TTC549 (cell line): ENCODE results near the gene PEX1.
"Not testable (repeated sequence)": the region's sequence is repeated elsewhere in the genome, so short reads cannot be mapped to it uniquely, and the experiment has no call there.

Experiments
- FAIRE-seq: peaks from 2 replicates; lab custom pipeline; 2012; peaks lifted over from hg19 to GRCh38; lab: Jason Lieb, UNC

Gene PEX1

DNA sequence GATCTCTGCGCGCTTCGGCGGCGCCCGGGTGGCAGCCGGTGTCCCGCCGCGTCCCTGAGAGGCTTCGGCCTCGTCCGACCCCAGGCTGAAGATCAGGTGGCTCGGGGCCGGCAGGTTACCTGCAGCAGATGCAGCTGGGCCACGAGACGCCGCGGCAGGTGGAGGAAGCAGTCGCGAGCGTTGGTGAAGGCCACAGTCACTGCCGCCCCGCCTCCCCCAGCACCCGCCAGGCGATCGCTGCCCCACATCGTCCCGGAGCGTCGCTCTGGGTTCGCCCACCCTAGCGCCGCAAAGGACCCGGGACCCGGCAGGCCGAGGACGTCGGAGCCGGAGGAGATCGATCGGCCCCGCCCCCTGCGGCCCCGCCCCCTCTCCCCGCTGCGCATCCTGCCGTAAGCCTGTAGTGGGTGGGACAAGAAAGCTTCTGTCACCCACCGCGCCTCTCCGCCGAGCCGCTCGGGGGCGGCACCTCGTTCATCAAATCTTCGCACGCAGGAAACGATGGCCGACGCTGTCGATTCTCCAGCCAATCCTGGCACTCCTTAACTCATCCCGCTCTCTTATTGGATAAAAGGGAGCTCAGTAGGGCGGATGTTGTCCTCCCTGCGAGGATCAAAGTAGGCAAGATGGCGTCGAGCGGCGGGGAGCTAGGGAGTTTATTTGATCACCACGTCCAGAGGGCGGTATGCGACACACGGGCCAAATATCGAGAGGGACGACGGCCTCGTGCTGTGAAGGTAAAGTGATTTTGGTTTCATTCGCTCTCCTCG is at the start of gene PEX1, which contains the start of gene RBM48:
Gene PEX1, minus strand, starts transcription at position 333 of the 770 bp plus-strand sequence. Its CDS starts 85 bp downstream, at position 248.
Gene RBM48, plus strand, starts transcription at position 608 of the 770 bp plus-strand sequence. Its CDS starts 19 bp downstream, at position 627.
- FAIRE-seq: peak; percentile 88

- FAIRE-seq: no peak
Observed at GRCh38 chr7:92576296-92576695, 48.0 kb upstream of the PEX1 start.

GRCh38 chr7:92569137-92569536 is 40.8 kb upstream of the PEX1 start:
- FAIRE-seq: no peak

DNA sequence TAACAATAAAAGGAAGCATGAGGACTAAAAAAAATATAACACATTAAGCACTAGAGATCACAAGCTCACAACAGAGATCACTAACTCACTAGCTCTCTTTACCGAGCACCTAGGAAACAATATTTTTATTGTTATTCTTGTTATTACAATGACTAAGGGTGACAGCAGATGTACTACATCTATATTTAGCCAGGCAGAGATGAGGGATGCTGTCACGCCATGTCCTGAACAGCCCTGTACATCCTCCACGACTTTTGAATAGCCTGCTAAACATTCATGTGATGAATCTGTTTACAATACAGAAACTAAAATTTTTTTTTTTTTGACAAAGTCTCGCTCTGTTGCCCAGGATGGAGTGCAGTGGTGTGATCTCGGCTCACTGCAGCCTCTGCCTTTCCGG is 39.1 kb upstream of the PEX1 start:
- FAIRE-seq: no peak

DNA sequence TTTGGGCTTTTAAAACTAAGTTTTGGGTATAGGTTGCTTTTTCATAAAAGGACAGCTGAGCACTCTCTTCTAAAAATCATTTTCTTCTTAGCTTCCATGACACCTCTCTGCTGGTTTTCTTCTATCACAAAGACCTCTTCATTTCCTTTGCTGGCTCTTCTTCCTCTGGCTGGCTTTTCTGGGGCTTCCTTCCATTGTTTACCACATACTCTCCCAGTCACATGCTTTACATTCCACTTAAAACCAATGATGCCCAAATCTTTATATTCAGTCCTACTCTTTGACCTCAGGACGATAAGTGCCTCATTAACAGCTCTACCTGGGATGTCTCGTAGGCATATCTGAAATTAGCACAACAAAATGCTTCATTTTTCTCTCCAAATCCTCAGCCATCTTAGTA is 35.0 kb upstream of the PEX1 start:
- no peak for FAIRE-seq

GRCh38 chr7:92560602-92561001 is 32.3 kb upstream of the PEX1 start:
- FAIRE-seq: no peak

DNA sequence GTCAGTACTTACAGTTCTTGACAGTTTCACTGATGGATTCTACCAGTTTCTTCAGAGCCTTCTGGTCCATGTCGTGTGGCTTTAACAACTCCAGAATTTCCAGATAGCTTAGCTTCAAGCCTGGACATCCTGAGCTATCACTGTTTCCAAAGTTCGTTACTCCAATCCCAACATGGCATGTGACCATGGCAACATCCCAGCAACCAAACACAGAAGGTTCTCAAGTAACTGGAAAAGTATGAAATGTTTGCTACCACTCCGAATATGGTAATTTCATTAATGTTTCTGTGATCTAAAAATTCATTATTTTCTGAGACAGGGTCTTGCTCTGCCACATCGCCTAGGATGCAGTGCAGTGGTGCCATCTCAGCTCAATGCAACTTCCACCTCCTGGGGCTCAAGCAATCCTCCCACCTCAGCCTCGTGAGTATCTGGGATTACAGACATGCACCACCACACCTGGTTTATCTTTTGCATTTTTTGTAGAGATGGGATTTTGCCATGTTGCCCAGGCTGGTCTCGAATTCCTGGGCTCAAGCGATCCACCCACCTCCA is 29.6 kb upstream of the PEX1 start:
- no peak for FAIRE-seq

DNA sequence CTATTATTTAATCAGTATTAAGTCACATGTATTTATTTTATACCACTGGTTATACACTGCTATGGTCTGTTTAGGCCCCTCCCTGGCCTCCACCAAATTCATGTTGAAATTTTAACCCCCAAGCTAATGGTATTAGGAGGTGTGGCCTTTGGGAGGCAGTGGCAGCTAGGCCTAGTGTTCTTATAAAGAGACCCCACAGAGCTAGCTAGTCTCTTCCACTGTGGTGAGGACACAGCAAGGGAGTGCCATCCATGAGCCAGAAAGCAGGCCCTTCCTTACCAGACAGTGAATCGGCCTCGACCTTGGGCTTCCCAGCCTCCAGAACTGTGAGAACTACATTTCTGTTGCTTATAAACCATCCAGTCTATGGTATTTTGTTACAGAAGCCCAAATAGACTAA is 28.9 kb upstream of the PEX1 start:
- no peak for FAIRE-seq

DNA sequence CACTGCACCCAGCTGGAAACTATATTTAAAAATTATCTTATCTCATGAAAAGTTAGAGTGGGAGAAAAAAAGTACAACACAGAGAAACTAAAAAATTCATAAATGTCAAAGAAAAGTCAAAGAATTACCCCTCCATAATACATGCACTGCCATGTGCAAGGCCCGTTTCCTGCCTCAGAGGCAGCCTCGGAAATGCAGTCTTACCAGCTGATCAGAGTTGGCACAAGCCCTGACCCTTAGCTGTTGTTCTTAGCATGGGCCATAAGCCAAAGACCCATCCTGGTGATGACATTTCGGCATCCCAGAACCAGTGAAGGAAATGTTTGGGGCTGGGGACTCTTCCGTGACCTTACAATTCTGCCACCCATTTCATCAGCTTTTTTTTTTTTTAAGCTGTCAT is 21.9 kb upstream of the PEX1 start:
- FAIRE-seq: no peak

DNA sequence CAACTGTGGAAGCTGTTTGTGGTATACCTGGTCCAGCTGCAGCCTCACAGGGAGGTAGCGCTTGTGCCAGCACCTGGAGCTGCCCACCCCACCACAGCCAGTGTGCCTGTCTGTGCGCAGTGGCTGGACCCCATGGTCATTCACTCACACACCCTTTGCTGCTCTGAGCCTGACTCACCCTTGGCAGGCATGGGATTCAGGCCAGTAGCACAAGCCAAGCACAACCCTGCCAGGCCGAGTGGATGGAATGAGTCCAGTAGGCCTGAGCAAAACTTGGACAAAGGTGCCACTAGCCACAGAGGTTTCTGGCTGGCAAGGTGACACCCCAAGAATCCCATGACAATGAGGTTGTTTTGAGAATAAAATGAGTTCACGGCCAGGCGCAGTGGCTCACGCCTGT is 19.3 kb upstream of the PEX1 start:
- FAIRE-seq: no peak

GRCh38 chr7:92546856-92547497 is 18.7 kb upstream of the PEX1 start:
- FAIRE-seq: no peak

DNA sequence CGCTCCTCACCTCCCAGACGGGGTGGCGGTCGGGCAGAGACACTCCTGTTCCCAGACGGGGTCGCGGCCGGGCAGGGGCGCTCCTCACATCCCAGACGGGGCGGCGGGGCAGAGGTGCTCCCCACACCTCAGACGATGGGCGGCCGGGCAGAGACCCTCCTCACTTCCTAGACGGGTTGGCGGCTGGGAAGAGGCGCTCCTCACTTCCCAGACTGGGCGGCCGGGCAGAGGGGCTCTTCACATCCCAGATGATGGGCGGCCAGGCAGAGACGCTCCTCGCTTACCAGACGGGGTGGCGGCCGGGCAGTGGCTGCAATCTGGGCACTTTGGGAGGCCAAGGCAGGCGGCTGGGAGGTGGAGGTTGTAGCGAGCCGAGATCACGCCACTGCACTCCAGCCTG is 16.8 kb upstream of the PEX1 start:
- FAIRE-seq: not testable (repeated sequence)

DNA sequence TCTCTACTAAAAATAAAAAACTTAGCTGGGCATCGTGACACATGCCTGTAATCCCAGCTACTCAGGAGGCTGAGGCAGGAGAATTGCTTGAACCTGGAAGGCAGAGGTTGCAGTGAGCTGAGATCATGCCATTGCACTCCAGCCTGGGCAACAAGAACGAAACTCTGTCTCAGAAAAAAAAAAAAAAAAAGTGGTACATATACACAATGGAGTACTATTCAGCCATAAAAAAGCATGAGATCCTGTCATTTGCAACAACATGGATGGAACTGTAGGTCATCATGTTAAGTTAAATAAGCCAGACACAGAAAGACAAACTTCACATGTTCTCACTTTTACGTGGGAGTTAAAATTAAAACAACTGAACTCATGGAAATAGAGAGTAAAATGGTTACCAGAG is 15.2 kb upstream of the PEX1 start:
- not testable (repeated sequence) for FAIRE-seq

GRCh38 chr7:92534572-92534971 is 6.3 kb upstream of the PEX1 start:
- FAIRE-seq: no peak

DNA sequence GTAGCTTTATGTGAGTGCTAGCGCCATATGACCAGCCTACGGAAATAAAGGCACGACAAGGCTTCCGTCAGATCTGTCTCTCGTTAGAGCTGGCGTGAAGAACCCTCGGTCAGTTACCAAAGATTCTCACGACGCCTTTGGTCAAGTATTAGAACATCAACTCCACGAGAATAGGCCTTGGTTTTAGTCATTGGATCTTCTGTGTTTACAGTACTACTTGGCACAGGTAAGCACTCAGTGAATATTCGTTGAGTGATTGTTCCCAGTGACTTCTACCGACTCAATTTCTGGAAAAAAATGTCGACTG is 591 bp upstream of the PEX1 start:
- no peak for FAIRE-seq

GRCh38 chr7:92527300-92528187 is 776 bp downstream of the PEX1 start:
- FAIRE-seq: no peak

- no peak for FAIRE-seq
Observed at GRCh38 chr7:92523110-92523509, 5.2 kb downstream of the PEX1 start.

GRCh38 chr7:92520024-92520423 is 8.3 kb downstream of the PEX1 start:
- FAIRE-seq: no peak

DNA sequence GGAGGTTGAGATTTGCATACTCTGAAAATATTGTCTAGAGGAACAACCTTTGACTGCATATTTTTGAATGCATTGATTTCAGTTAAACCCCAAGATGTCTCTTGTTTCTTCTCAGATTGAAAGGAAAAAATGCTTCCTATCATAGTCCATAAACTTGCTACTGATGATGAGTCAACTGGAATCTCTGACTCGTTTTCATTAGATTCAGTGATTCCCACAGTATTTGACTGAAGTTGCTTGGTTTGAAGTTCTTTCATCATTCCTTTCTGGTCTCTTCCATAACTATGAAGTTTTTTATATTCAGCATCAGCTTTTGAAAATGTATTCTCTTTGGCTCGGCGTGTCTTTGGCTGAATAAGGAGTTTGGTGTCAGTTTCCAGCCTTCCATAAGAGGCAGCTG is 10.7 kb downstream of the PEX1 start:
- FAIRE-seq: no peak

- FAIRE-seq: no peak
Observed at GRCh38 chr7:92513167-92513902, 15.0 kb downstream of the PEX1 start.

- no peak for FAIRE-seq
Observed at GRCh38 chr7:92508946-92509345, 19.4 kb downstream of the PEX1 start.

DNA sequence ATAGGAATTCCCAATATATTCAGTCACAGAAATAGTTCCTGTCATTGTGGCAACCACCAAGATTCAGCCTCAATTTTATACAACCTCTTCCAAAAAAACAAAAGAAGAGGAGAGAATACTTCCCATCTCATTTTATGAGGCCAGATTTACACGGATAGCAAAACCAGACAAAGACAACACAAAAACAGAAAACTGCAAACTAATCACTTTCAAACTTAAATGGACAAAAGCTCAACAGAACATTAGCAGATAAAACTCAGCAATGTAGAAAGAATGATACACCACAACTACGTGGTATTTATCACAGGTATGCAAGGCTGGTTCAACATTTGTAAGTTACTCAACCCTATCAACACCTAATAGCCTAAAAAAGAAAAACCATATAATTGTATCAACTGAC is 22.0 kb downstream of the PEX1 start:
- no peak for FAIRE-seq
